Activated gamma-delta T cell treated with anti-CD3 and anti-CD28 coated beads, Interleukin-2, amount 50 U/mL, for 16 hours (primary cell): ENCODE results near the gene LRRC52.

Source experiments
- DNase-seq: peaks from one replicate; pipeline ENCODE4 v3.0.0-alpha.2; 2020; ENCODE audit warnings: low read depth

LRRC52 gene, protein sequence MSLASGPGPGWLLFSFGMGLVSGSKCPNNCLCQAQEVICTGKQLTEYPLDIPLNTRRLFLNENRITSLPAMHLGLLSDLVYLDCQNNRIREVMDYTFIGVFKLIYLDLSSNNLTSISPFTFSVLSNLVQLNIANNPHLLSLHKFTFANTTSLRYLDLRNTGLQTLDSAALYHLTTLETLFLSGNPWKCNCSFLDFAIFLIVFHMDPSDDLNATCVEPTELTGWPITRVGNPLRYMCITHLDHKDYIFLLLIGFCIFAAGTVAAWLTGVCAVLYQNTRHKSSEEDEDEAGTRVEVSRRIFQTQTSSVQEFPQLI

DNA sequence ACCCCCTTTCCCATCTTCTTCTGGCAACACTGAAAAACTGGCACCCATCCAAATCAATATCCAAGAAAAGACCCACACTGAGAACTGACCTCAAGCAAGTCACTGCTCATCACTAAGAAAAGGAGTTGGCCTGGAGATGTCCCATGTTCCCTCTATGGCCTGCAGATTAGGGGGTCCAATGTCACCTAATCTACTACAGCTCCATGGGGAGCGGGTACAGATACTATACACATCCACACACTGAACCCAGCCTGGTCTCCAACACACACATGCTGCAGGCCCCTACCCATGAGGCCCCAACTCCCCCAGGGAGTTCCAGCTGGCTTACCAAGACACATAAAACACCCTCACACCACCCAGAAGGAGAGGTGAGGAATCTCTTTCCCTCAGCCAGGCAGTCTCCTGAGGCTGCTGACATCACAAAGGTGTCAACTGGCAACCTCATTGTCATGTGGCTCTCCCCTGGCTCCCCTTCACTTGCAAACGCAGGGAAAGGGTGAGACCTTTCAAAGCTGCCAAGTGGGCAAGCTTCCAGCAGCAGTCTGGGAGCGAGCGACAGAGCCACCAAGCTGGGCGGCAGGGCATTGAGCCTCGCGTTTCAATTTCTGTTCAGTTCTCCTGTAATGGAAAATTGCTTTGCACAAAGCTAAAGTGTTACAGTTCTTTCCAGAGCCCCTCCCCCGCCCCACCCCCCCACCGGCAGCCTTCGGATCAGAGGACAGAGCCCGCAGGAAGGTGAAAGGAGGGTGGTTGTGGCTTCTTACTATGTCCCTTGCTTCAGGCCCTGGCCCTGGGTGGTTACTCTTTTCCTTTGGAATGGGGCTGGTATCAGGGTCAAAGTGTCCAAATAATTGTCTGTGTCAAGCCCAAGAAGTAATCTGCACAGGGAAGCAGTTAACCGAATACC lies at the start of gene LRRC52:
Gene LRRC52, plus strand, starts transcription at position 469 of the 907 bp plus-strand sequence. Its CDS starts 297 bp downstream, at position 766.
- DNase-seq: no peak

DNA sequence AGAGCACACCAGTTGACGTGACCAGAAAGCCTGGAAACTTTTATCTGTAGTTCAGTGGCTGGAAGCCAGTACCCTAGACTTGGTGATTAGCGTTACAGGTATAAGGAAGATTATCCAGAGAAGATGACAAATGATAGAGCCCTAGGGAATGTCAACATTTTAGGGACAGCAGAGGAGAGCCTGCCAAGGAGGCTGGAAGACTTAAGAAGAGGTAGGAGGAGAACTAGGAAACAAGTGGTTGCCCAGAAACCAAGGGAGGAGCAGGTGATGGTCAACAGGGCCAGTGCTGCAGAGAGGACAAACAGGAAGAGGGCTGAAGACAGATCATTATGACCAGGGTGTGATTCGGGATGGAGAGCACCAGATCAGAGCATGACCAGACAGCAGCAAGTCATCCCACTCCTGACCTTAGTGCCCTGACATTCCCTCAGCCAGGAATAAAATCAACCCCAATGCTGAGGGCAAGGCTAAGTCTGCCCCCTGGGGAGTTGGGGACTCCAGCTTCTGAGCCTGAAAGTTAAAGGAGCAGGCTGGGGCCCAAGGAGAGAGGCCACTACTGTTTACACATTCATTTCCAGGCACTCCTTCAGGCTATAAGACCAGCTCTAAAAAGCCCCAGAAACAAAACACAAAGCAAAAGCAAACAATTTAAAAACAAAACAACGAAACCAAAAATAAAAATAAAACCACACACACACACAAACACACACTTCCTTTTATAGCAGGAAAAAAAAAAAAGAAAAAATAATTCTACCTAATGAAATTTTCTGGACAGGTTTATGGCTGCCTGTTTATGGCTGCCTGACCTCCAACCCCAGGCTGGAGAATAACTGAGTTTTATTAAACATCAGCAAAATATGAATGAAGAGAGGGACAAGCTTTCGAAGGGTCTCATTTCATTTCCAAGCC lies 48.6 kb upstream of the LRRC52 start:
- no peak for DNase-seq

DNA sequence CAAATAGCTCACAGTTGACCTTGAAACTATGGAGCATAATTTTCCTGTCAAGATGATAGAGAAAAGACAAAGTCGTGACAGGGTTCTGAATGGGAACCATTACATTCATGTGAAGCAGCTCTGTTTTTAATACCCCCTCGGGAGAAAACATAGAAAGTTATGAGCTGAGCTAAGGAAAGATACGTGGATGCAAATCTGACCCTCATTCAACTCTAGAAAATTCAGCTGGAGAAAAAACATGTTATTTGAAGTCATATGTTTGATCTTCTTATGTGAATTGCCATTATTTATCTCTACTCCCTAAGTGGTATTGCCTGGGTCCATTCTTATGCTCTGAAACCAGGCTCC lies 48.0 kb upstream of the LRRC52 start:
- no peak for DNase-seq

DNA sequence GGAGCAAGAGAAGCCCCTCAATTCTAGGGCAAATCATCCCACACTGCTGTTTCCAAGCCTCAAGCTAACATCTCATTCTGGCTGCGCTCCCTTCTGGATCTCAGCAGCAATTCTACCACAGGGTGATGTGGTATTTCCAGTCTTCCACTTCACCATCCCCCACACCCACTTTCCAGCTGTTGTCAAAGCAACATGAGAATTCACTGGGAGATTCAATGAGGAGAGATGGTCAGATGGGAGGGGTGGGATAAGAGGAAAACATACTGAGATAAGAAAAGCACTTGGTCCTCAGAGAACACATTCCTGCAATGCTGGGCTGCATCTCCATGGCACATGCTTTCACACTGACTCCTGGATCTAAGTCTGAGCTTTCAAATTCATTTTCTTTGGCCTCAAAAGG lies 47.3 kb upstream of the LRRC52 start:
- DNase-seq: no peak

DNA sequence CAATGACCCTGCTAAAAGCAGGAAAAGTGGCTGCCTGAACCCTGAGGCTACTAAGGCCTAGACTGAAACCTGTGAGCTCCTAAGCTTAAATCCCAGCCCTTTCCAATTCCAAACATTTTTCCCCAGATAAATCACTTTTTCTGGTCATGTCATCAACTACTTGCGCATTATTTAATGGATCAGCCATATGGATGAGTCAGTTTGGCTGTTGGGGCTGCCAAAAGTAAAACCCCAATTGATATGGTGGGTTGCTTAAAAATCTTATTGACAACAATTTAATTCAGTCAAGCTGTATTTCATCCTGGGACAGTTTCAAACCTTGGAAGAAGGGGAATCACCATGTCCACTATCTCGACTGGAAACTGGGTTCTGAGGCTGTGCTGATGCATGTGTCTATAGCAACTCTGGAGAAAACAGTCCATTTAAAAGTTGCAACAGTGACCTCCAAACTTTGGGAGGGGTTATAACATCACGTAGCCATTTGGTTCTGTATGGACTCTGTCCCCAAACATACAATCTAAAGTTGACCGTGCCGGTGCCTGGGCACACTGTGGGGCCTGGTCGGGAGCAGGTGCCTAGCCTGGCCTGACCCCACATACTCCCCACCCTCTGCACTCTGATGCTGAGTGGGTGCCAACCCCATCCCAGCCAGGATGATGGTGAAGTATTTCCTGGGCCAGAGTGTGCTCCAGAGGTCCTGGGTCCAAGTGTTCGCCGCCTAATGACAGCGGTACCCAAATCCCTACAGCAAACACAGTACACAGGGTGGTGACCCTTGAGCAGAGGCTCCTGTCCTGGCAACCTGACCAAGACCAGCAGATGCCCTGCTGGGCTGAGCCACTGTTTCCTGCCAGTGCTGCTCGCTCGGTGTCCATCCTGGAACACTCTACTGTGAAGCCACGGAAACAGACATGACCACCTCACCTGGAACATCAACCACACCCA lies 46.5 kb upstream of the LRRC52 start:
- DNase-seq: no peak

DNA sequence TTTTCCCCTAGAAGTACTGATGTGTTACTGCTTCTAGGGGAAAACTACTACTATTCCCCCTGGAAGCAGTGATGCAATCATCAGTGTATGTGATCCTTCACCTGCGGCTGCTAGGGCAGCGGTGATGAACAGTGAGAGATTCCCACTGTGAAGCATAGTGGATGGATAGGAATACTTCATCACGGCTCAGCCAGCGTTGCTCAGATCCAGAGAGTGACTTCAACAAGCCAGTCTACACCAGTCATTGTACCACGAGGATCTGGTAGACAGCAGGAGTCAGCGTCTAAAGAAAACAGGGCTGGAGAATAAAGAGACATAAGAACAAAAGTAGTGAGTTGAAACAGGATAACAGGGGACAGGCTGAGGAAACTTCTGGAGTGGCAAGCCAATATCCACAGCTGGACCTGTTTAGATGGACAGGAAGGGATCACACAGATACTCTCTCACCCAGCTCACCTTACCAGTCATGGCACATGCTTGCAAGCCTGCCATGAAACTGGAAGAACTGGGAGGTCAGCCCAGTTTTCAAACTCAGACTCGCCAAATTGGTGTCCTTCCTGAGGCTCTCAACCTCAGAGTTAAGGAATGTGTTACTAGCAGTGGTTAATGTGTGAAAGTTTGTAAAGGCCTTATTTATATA lies 42.4 kb upstream of the LRRC52 start:
- no peak for DNase-seq

DNA sequence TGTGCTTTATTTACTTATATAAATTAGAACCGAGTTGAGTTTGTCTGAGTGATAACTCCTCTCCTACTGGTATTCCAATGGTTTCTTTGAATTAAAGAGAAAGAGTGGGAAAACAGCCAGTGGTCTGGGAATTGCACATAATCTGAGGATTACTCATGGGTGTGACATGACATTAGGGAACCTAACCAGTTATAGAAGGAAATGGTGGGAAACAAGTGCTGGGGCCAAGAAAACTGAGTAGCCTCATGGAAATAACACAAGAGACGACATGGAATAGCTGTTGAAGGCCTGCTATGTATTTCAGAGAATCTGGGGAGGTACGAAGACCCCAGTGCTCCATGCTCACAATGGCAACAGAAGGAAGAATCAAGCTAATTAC lies 41.8 kb upstream of the LRRC52 start:
- DNase-seq: no peak

DNA sequence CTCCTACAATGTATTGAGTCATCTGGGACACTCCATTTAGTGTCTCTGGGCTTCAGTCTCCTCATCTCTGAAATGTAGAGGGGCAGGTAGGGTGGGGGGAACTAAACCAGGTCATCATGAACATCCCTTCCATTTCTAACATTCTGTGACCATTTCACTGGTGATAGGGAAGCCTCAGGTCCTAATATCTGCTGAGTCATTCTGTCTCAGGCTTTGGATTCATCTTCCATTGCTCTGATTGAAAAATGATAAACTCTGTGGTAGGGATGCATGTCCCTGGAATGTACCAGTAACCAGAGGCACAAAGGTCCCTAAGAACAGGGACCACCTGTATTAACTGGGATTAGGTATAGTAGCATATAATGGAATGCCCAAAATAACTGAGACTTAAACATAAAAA lies 36.2 kb upstream of the LRRC52 start:
- DNase-seq: no peak

DNA sequence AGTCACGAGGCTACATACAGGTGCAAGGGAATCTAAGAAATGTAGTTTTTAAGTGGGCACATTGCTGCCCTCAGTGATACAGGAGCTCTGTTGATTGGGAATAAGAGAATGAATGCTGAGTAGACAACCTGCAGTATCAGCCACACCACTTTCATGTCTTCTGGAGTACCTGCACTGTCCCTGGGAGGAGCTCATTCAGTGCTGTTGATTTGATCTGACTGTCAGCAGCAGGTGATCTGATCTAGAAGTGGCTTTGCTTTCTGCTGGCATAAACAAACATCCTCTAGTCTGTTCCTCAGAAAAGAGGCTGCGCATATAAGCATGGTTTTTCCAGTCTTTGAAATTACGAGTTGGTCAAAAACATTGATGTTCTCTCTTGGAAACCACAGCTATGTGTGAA lies 35.5 kb upstream of the LRRC52 start:
- DNase-seq: no peak

DNA sequence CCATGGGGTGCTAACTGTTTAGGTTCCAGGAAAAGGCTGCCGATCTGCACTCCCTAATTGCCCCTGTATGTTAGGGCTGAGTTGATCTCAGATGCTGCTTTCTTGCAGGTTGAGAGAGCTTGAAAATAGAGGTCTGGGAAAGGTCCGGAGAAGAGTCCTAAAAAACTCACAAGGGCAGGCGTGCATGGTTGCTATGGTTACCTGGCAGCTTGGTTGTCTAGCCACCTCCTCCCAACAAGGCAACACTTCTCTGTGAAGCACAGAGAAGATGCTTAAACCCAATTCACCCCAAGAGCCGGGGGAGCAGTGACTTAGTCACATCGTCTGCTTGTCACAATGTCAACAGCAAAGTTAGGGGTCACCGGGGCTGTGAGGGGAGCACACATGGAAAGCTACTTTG lies 31.0 kb upstream of the LRRC52 start:
- no peak for DNase-seq

DNA sequence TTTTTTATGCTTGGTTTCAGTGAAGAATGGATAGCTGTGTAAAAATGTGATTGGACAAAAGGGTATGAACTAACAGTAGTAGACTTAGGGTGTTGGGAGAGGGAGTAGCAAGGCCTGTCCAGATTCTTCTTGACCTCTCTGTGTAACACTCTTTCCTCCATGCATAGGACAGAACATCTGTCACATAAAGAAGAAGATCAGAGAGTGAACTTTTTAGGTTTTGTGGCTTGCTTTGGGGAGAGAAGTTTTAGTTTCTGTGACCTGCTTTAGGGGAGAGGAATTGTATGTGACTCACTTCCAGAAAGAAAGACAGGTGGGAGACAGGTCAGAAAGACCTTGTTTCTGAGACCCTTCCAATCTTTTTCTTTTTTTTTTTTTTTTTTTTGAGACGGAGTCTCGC lies 27.3 kb upstream of the LRRC52 start:
- DNase-seq: no peak

DNA sequence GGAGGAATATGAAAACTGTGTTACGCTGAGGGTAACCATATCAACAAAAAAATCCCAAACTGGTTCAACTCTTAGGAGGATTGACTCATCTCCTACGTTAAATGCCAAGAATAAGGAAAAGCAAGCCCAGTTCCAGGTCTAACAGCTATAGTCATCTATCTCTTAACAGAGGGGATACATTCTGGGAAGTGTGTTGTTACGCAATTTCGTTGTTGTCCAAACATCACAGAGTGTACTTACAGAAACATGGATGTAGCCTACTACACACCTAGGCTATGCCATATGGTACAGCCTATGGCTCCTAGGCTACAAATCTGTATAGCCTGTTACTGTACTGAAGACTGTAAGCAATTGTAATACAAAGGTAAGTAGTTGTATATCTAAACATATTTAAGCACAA lies 23.2 kb upstream of the LRRC52 start:
- no peak for DNase-seq

DNA sequence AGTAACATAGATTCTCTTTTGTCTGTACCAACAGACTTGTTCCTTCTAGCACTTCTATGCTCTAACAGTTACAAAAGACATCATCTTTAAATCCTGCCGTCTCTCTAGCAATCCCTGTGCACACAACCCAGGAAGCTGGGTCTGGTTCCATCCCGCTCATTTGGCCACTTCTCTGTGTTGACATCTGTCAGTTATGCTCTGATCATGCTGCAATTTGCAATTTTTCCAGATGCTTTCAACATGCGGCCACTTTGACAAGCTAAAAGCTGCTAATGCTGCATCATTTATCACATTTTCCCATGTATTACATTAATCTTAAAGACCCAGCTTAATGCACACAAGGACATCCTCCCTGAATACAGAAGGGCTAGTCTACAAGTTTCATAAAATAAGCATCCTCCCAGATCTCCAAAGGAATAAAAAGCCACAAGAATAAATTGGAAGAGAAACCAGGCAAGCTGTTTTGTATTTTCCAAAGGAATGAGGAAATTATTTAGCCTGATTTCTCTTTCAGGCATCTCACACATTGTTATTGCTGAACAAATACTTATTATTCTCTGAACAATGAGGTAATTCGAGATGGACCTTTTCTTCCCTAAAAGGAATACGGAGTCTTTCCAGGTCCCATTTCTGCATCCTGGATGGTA lies 19.0 kb upstream of the LRRC52 start:
- no peak for DNase-seq

DNA sequence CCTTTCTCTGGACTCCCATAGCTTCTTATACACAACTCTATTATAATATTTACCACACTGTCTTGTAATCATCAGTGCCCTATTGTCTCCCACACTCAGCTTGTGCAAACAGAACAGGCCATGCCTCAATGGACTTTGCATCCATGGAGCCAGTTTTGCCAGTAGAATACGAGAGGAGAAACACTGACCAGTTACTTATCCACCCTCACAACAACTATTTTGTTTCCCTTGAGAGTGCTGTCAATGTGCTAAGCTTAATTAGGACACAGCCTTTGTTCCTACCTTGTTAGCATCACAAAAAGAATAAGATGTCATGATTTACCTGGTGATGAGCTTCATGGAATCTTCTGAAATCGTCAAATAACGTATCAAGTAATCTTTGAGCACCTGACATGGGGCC lies 18.1 kb upstream of the LRRC52 start:
- DNase-seq: no peak

DNA sequence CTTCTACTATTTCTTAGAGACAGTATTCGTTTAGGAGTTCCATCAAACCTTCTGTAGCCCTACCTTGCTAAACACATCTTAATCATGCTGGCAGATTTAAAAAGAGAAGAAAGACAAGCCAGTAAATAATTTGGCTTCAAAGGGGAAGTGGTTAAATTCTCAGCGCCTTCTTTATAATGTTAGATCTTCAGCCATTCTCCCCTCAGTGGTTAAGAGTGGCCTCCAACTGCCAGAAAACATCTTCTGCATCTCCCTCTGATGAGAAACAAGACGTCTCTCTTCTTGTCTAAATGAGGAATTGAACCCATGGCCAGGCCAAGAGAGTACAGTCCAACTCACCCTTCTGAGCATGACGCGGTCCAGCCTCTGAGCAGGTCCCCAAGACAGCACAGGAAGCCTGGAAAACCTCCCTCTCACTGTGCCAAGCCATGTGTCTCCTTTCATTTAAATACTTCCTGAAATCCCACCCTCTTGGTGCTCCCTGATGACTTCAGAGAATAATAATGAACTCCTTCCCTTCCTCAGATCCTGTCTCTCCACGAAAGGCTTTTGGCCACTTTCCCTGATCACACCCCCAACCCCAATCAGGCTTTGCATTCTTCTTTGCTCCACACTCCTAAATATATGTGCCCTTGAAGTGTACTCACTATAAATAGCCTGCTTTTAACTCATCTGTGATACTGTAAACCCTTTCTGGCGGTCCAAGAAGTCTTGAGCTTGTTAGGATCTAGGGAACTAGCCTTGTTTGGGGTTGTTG lies 16.4 kb upstream of the LRRC52 start:
- no peak for DNase-seq

DNA sequence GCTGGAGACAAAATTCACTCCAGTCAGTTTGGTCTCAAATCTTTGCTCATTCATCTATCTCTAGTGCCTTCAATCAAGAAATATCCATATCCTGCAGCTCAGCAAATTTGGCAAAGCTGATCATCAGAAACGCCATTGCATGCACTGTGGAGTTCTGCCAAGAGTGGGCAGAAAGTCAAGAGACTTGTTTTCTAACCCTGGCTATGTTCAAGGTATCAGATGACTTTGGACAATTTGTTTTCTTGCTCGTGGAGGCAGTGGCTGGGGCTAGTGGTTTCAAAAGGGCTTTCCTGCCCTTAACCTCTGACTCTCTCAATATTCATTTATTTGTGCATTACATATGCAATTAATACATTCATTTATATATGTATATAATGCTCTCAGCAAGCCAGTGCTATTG lies 12.8 kb upstream of the LRRC52 start:
- no peak for DNase-seq

DNA sequence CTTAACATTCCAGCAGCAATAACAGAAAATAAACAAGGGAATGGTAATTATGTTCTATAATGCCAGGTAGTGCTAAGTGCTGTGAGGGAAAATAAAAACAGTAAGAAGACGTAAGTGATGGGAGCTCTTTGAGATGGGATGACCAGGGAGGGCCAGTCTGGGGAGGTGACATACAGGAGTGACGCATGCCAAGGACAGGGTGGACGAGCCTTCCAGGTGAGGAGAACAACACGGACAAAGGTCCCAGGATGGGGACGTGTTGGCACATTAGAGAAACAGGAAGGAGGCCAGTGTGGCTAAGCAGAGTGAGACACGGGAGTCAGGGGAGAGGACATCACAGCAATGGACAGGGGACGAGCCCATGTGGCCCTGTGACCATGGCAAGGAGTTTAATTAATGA lies 11.7 kb upstream of the LRRC52 start:
- DNase-seq: no peak

DNA sequence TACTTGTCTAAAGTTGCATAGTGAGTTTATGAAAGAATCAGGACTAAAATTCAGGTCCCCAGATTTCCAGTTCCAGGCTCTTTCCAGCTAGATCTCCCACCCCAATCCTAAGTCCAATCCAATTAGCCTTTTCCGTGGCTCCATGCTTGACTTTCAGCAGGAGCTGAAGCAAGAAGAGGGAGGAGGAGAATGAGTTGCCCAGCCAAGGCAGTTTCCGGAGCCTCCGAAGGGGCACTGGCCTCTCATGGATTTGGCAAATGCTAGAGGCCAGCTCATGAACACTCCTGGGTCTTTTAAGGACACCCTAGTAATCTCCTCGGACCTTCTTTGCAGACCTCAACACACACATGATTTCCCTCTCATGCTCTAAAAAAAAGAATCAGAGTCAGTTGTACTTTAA lies 10.5 kb upstream of the LRRC52 start:
- no peak for DNase-seq

DNA sequence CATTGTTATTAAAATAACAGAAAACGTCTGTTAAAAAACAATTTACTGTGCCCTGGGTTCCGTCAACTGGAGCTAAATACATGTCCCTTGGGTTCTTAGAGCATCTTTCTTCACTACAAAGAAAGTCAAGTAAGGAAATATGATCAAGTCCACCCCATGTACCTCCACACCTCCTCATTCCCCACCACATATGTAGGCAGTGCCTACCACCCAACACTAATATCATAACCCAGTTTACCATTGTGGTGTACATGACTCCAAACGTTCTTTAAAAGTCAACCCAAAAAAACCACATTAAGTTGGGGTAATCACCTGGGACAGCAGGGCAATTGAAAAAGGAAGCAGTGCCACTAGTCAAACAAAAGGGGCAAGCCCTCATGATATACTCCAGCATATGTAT lies 7.8 kb upstream of the LRRC52 start:
- DNase-seq: no peak
